ENCODE data around the gene SNX18. TPM values are rescaled to one million over a fixed set of nuclear protein-coding genes. Genes with fewer than 3 reads are reported as not detected.

The SNX18 gene
- total and polyA plus RNA-seq, 2 experiments from 2014 or later = 4.7 to 33.0 TPM

- no peak for TF ChIP-seq ZNF462 (CRISPR knock-in tag; IDR thresholded peaks at IDR 0.05)
- TF ChIP-seq ZNF114 (CRISPR knock-in tag; IDR thresholded peaks at IDR 0.05) = no peak
- no peak for TF ChIP-seq ZNF331 (CRISPR knock-in tag; IDR thresholded peaks at IDR 0.05; ENCODE audit: low read depth)
- TF ChIP-seq CREB1 (CRISPR knock-in tag; IDR thresholded peaks at IDR 0.05; ENCODE audit: low read depth) = no peak
- no peak for TF ChIP-seq ETS1 (IDR thresholded peaks at IDR 0.05)
Measured at GRCh38 chr5:54514841-54515432, 2.6 kb upstream of the SNX18 start (continued).

- Mint-ChIP-seq H3K27ac (no peak overlapping the region), H3K27me3 (ENCODE audit: insufficient read depth, low read depth, poor library complexity) (peaks cover 17% of the 10 kb centered on the region), H3K4me1 (peaks cover 15% of the 10 kb centered on the region; the same call in 2 of the 3 replicates), H3K4me3 (no peak overlapping the region), H3K9me3 (peaks cover 8% of the 10 kb centered on the region; the same call in 2 of the 3 replicates), H3K36me3 (ENCODE audit: low read depth) (peaks cover 16% of the 10 kb centered on the region)
- H3K79me2 ChIP-seq (replicated peaks; ENCODE audit: insufficient read depth) = peaks cover 19% of the 10 kb centered on the region
- no peak overlapping the region for H3K27ac ChIP-seq (ENCODE audit: low read depth)
- peaks cover 12% of the 10 kb centered on the region; the same call in 1 of the 2 replicates for H3K4me1 ChIP-seq (ENCODE audit: insufficient read depth)
- ATAC-seq (no peak), DNase-seq (ENCODE audit: low spot score) (no peak)
- H3K9me2 ChIP-seq (ENCODE audit: insufficient read depth) = peaks cover 4% of the 10 kb centered on the region; the same call in 1 of the 2 replicates
- no peaks in the 10 kb centered on the region for H4K20me1 ChIP-seq (replicated peaks; ENCODE audit: insufficient read depth)
- H3K36me3 ChIP-seq (ENCODE audit: insufficient read depth) = no peaks in the 10 kb centered on the region
- no peak overlapping the region for H2AFZ ChIP-seq
- no peak overlapping the region for H3K4me2 ChIP-seq
- no peaks in the 10 kb centered on the region for H3F3A ChIP-seq (replicated peaks; ENCODE audit: low read depth)
- H3K4me3 ChIP-seq = no peak overlapping the region
- H3K27me3 ChIP-seq (ENCODE audit: insufficient read depth) = peaks cover 25% of the 10 kb centered on the region
- no peak for TF ChIP-seq JUNB (IDR thresholded peaks at IDR 0.05; ENCODE audit: unreplicated experiment)
- TF ChIP-seq EZH2 (IDR thresholded peaks at IDR 0.05; ENCODE audit: low read depth, unreplicated experiment) = no peak
- no peak for TF ChIP-seq NANOG (IDR thresholded peaks at IDR 0.05; ENCODE audit: borderline replicate concordance)
- no peak for TF ChIP-seq ZNF462 (CRISPR knock-in tag; IDR thresholded peaks at IDR 0.05)
Measured at GRCh38 chr5:54515634-54516033, 1.9 kb upstream of the SNX18 start.

Measured in GM23338 (cell line).